Measurements from ENCODE around the gene TMEM253.

The TMEM253 gene

GRCh38 chr14:21090940-21091663, 9.8 kb upstream of the TMEM253 start:
- DNase-seq, result no peak

GRCh38 chr14:21091821-21092272, 9.0 kb upstream of the TMEM253 start:
- no peak for DNase-seq

- peak; percentile 82 to 95 for DNase-seq
Observed at GRCh38 chr14:21092273-21093011, 8.4 kb upstream of the TMEM253 start.

- no peak for DNase-seq
Observed at GRCh38 chr14:21093018-21093417, 7.8 kb upstream of the TMEM253 start.

GRCh38 chr14:21093769-21094681, 6.8 kb upstream of the TMEM253 start:
- DNase-seq, result no peak

- no peak for DNase-seq
Observed at GRCh38 chr14:21095430-21096205, 5.2 kb upstream of the TMEM253 start.

- DNase-seq, result no peak
Observed at GRCh38 chr14:21096438-21096837, 4.4 kb upstream of the TMEM253 start.

GRCh38 chr14:21096978-21097635, 3.8 kb upstream of the TMEM253 start:
- DNase-seq, result no peak

GRCh38 chr14:21097636-21098075, 3.2 kb upstream of the TMEM253 start:
- peak in 1 of 2 experiments; percentile 15 for DNase-seq

GRCh38 chr14:21098076-21098891, 2.6 kb upstream of the TMEM253 start, which contains the start of gene ZNF219:
Gene ZNF219, minus strand, starts transcription at chr14:21098655. Its CDS starts 5,064 bp downstream, at chr14:21093591.
- peak; percentile 21 to 32 for DNase-seq

GRCh38 chr14:21098892-21099595, 1.8 kb upstream of the TMEM253 start:
- no peak for DNase-seq

GRCh38 chr14:21099596-21099985, 1.3 kb upstream of the TMEM253 start:
- no peak for DNase-seq

GRCh38 chr14:21101802-21102413, 1.0 kb downstream of the TMEM253 start:
- DNase-seq, result no peak

- DNase-seq, result no peak
Observed at GRCh38 chr14:21102521-21103410, 1.9 kb downstream of the TMEM253 start.

- DNase-seq, result no peak
Observed at GRCh38 chr14:21103411-21103709, 2.5 kb downstream of the TMEM253 start.

GRCh38 chr14:21103710-21104447, 3.0 kb downstream of the TMEM253 start:
- DNase-seq, result peak; percentile 89 to 92

- peak; percentile 53 to 60 for DNase-seq
Observed at GRCh38 chr14:21104448-21105060, 3.7 kb downstream of the TMEM253 start.
